EL (cell line): ENCODE measurements around the gene FKBP15.

Experiments used
- DNase-seq: peaks from one replicate; pipeline ENCODE4 v3.0.0-alpha.2; 2016

Gene FKBP15

GRCh38 chr9:113228130-113228665, 7.1 kb upstream of the FKBP15 start:
- no peak for DNase-seq

- no peak for DNase-seq
Observed at GRCh38 chr9:113227436-113227835, 6.4 kb upstream of the FKBP15 start.

- peak; percentile 67 for DNase-seq
Observed at GRCh38 chr9:113223963-113224362, 2.9 kb upstream of the FKBP15 start.

- DNase-seq = peak; percentile 25
Observed at GRCh38 chr9:113222482-113222841, 1.4 kb upstream of the FKBP15 start.

- DNase-seq = no peak
Observed at GRCh38 chr9:113221800-113222481, 864 bp upstream of the FKBP15 start.

GRCh38 chr9:113220467-113221002, 542 bp downstream of the FKBP15 start:
- DNase-seq = no peak

GRCh38 chr9:113219969-113220368, 1.1 kb downstream of the FKBP15 start:
- DNase-seq = peak; percentile 79

GRCh38 chr9:113219186-113219936, 1.7 kb downstream of the FKBP15 start:
- DNase-seq = no peak

- DNase-seq = no peak
Observed at GRCh38 chr9:113216406-113216805, 4.7 kb downstream of the FKBP15 start.

- DNase-seq = peak; percentile 14
Observed at GRCh38 chr9:113215132-113215531, 5.9 kb downstream of the FKBP15 start.

GRCh38 chr9:113210815-113211214, 10.3 kb downstream of the FKBP15 start:
- no peak for DNase-seq

GRCh38 chr9:113205861-113206260, 15.2 kb downstream of the FKBP15 start:
- no peak for DNase-seq

GRCh38 chr9:113205432-113205831, 15.6 kb downstream of the FKBP15 start:
- DNase-seq = no peak

- no peak for DNase-seq
Observed at GRCh38 chr9:113199683-113200329, 21.3 kb downstream of the FKBP15 start.

GRCh38 chr9:113192455-113192854, 28.6 kb downstream of the FKBP15 start:
- DNase-seq = no peak

GRCh38 chr9:113187929-113188595, 33.0 kb downstream of the FKBP15 start:
- peak; percentile 97 for DNase-seq

- no peak for DNase-seq
Observed at GRCh38 chr9:113186137-113186755, 34.8 kb downstream of the FKBP15 start.

GRCh38 chr9:113185271-113185670, 35.8 kb downstream of the FKBP15 start:
- no peak for DNase-seq

GRCh38 chr9:113184539-113184938, 36.5 kb downstream of the FKBP15 start:
- DNase-seq = no peak

- no peak for DNase-seq
Observed at GRCh38 chr9:113183956-113184488, 37.1 kb downstream of the FKBP15 start.

GRCh38 chr9:113181165-113181564, 39.9 kb downstream of the FKBP15 start:
- DNase-seq = no peak

GRCh38 chr9:113179839-113180238, 41.2 kb downstream of the FKBP15 start:
- no peak for DNase-seq
